Body of pancreas (tissue), 4 donors: ENCODE measurements around the gene GNAT1. TPM values are rescaled to one million over a fixed set of nuclear protein-coding genes. Genes with fewer than 3 reads are reported as not detected.

Experiments
- ATAC-seq: fragments of 150-250 bp; one replicate; pipeline ENCODE4 v1.9.1; 2016
- DNase-seq, 4 donors: peaks; one replicate each; pipeline ENCODE4 v3.0.0-alpha.2; 2019
- H3K27ac ChIP-seq, 4 donors: fragments of 200-600 bp; sonication (generic); 1 replicate in 3 of 4; 2 replicates in 1 of 4; pipeline versions ENCODE4 v1.5.1 to v1.6.1; 2016 to 2019; ENCODE audit warnings: mild to moderate bottlenecking in 1 of 4, mixed read lengths in 1 of 4, moderate library complexity in 1 of 4
- H3K27me3 ChIP-seq, 2 donors: fragments of 200-600 bp; sonication (generic); one replicate each; pipeline ENCODE4 v1.6.0; 2016; ENCODE audit warnings: mild to moderate bottlenecking in 1 of 2
- H3K36me3 ChIP-seq, 2 donors: fragments of 200-600 bp; sonication (generic); replicated peaks in 1 of 2; 2 replicates each; pipeline ENCODE4 v1.5.1; 2016; ENCODE audit warnings: low read depth in 2 of 2; ENCODE audit not compliant: insufficient read depth in 1 of 2
- H3K4me1 ChIP-seq: fragments of 200-600 bp; sonication (generic); one replicate; pipeline ENCODE4 v1.6.0; 2016
- H3K4me3 ChIP-seq, 2 donors: fragments of 200-600 bp; sonication (generic); 1 replicate in 1 of 2; 2 replicates in 1 of 2; pipeline ENCODE4 v1.5.1; 2016 to 2019
- H3K9me3 ChIP-seq, 3 donors: fragments of 200-600 bp; sonication (generic); 1 replicate in 2 of 3; 2 replicates in 1 of 3; pipeline ENCODE4 v1.5.1; 2016
- CTCF ChIP-seq, 7 experiments: fragments of 450-650 bp in 4 of 7; fragments of 200-600 bp in 3 of 7; sonication (generic) in 3 of 7; IDR thresholded peaks; one replicate each; pipeline ENCODE4 v1.5.1; 2016 to 2019; ENCODE audit warnings: antibody characterized with exemption in 7 of 7
- POLR2A ChIP-seq, 3 donors: fragments of 450-650 bp; IDR thresholded peaks; one replicate each; pipeline ENCODE4 v1.6.1; 2016; ENCODE audit warnings: antibody characterized with exemption in 3 of 3, mild to moderate bottlenecking in 2 of 3
- WGBS, 2 donors: methylation state at CpG; one replicate each; pipeline ENCODE4 v1.1.5; 2017; 5-methylcytosine and 5-hydroxymethylcytosine counted together
- intact Hi-C: fragments of 100-400 bp; cut with DNase I; formaldehyde crosslinking; loops from one replicate; pipeline ENCODE4 v1.15.1; 2023
- total RNA-seq, 2 donors: library from RNA; depleted of rRNA; stranded (reverse); fragments of >200 nt; gene quantifications; one replicate each; pipeline ENCODE4 v1.1.0, GENCODE V29; 2016

Gene GNAT1
- total RNA-seq, 2 donors from 2014 or later = not detected

GRCh38 chr3:50156549-50157493 is 34.6 kb upstream of the GNAT1 start:
- Histone ChIP-seq H3K27me3 (no peaks in the 10 kb centered on the region), H3K4me1 (peaks cover 19% of the 10 kb centered on the region), H3K9me3 (no peaks in the 10 kb centered on the region), H3K27ac (no peak overlapping the region), H3K4me3 (no peak overlapping the region), H3K36me3 (no peaks in the 10 kb centered on the region)
- TF ChIP-seq CTCF (IDR thresholded peaks at IDR 0.05) (no peak), POLR2A (IDR thresholded peaks at IDR 0.05) (no peak)
- ATAC-seq (no peak), DNase-seq (no peak)
- 73 to 79% methylated on average over 16 to 18 of the region's 20 CpGs for WGBS, 2 donors
- intact Hi-C loops = no loop called here

- no peak overlapping the region for H3K4me3 ChIP-seq
- WGBS, 2 donors = 76 to 77% methylated on average over 8 to 12 of the region's 12 CpGs
- H3K27me3 ChIP-seq = no peaks in the 10 kb centered on the region
- ATAC-seq (no peak), DNase-seq (no peak)
- no peaks in the 10 kb centered on the region for H3K36me3 ChIP-seq
- peaks cover 19% of the 10 kb centered on the region for H3K4me1 ChIP-seq
- intact Hi-C loops = no loop called here
- no peaks in the 10 kb centered on the region for H3K9me3 ChIP-seq
- H3K27ac ChIP-seq = peak overlapping the region in 1 of 4 donors; percentile 2
- TF ChIP-seq CTCF (IDR thresholded peaks at IDR 0.05) = no peak
- TF ChIP-seq POLR2A (IDR thresholded peaks at IDR 0.05) = no peak
Measured at GRCh38 chr3:50157827-50158529, 33.4 kb upstream of the GNAT1 start.

- no peaks in the 10 kb centered on the region for H3K9me3 ChIP-seq
- ATAC-seq = no peak
- peak overlapping the region in 1 of 4 donors; percentile 2 for H3K27ac ChIP-seq
- TF ChIP-seq CTCF (IDR thresholded peaks at IDR 0.05) (no peak), POLR2A (IDR thresholded peaks at IDR 0.05) (no peak)
- no peaks in the 10 kb centered on the region for H3K36me3 ChIP-seq
- peaks cover 19% of the 10 kb centered on the region for H3K4me1 ChIP-seq
- H3K27me3 ChIP-seq = no peaks in the 10 kb centered on the region
- no peak for DNase-seq
- H3K4me3 ChIP-seq = no peak overlapping the region
- 79 to 88% methylated on average over 5 to 10 of the region's 10 CpGs for WGBS, 2 donors
- intact Hi-C loops = no loop called here
Measured at GRCh38 chr3:50158530-50159146, 32.8 kb upstream of the GNAT1 start.

GRCh38 chr3:50160561-50160983 is 30.8 kb upstream of the GNAT1 start:
- no peak overlapping the region for H3K27ac ChIP-seq
- TF ChIP-seq CTCF (IDR thresholded peaks at IDR 0.05) (no peak), POLR2A (IDR thresholded peaks at IDR 0.05) (no peak)
- intact Hi-C loops = no loop called here
- no peak for ATAC-seq
- no peaks in the 10 kb centered on the region for H3K9me3 ChIP-seq
- H3K4me3 ChIP-seq = no peak overlapping the region
- no peaks in the 10 kb centered on the region for H3K27me3 ChIP-seq
- DNase-seq = no peak
- H3K4me1 ChIP-seq = peaks cover 15% of the 10 kb centered on the region
- WGBS, 2 donors = 80 to 82% methylated on average over 1 to 6 of the region's 7 CpGs
- H3K36me3 ChIP-seq = no peaks in the 10 kb centered on the region
